ENCODE results near the gene HLA-G.
"Not testable (repeated sequence)": the region's sequence is repeated elsewhere in the genome, so short reads cannot be mapped to it uniquely, and the experiment has no call there.

The HLA-G gene

GRCh38 chr6:29875257-29875656 lies 47.6 kb downstream of the HLA-G start:
- DNase-seq: no peak

GRCh38 chr6:29875734-29876133 lies 48.1 kb downstream of the HLA-G start:
- not testable (repeated sequence) for DNase-seq
